Neural cell (in vitro differentiated cells): Measurements from ENCODE around the gene ITGB6. TPM values are rescaled to one million over a fixed set of nuclear protein-coding genes. Genes with fewer than 3 reads are reported as not detected.

ENCODE experiments used
- H2AFZ ChIP-seq: fragments of 200-600, 300-800 bp; sonication (generic), shearing (Covaris generic); 2 replicates; pipeline ENCODE4 v1.6.0; 2014; ENCODE audit warnings: low read depth, mild to moderate bottlenecking, antibody characterized with exemption, low read length, moderate library complexity
- H3F3A ChIP-seq: fragments of 200-600 bp; shearing (Covaris generic); 2 replicates; pipeline ENCODE4 v1.6.1; 2016; ENCODE audit warnings: mild to moderate bottlenecking, moderate library complexity, mixed read lengths, antibody characterized with exemption, low read length; ENCODE audit not compliant: insufficient read depth, poor library complexity, severe bottlenecking
- H3K27ac ChIP-seq: fragments of 200-600, 300-800 bp; sonication (generic), shearing (Covaris generic); 2 replicates; pipeline ENCODE4 v1.5.1; 2014; ENCODE audit warnings: mild to moderate bottlenecking, low read length, moderate library complexity
- H3K27me3 ChIP-seq: fragments of 300-800, 200-600 bp; sonication (generic), shearing (Covaris generic); 2 replicates; pipeline ENCODE4 v1.6.0; 2014; ENCODE audit warnings: mild to moderate bottlenecking, low read depth, low read length, moderate library complexity; ENCODE audit not compliant: insufficient read depth
- H3K36me3 ChIP-seq: fragments of 300-800, 200-600 bp; sonication (generic), shearing (Covaris generic); 2 replicates; pipeline ENCODE4 v1.5.1; 2014; ENCODE audit warnings: mild to moderate bottlenecking, antibody characterized with exemption, low read length, moderate library complexity; ENCODE audit not compliant: insufficient read depth
- H3K4me2 ChIP-seq: fragments of 300-800, 200-600 bp; sonication (generic), shearing (Covaris generic); 2 replicates; pipeline ENCODE4 v1.6.0; 2014; ENCODE audit warnings: mild to moderate bottlenecking, low read length
- H3K4me3 ChIP-seq: fragments of 300-800, 200-600 bp; sonication (generic), shearing (Covaris generic); 2 replicates; pipeline ENCODE4 v1.5.1; 2014; ENCODE audit warnings: mild to moderate bottlenecking, low read length, moderate library complexity
- H3K79me2 ChIP-seq: fragments of 200-600 bp; shearing (Covaris generic); replicated peaks from 2 replicates; pipeline ENCODE4 v1.6.0; 2014; ENCODE audit warnings: mild to moderate bottlenecking, low read length, moderate library complexity; ENCODE audit not compliant: insufficient read depth
- H3K9ac ChIP-seq: fragments of 300-800, 200-600 bp; sonication (generic), shearing (Covaris generic); 2 replicates; pipeline ENCODE4 v1.6.1; 2016; ENCODE audit warnings: mild to moderate bottlenecking, low read length, mixed read lengths
- H3K9me2 ChIP-seq: fragments of 200-600 bp; shearing (Covaris generic); 2 replicates; pipeline ENCODE4 v1.6.1; 2016; ENCODE audit warnings: mild to moderate bottlenecking, low read length, mixed read lengths; ENCODE audit not compliant: insufficient read depth
- H3K9me3 ChIP-seq: fragments of 200-600, 300-800 bp; sonication (generic), shearing (Covaris generic); 2 replicates; pipeline ENCODE4 v1.6.1; 2016; ENCODE audit warnings: mild to moderate bottlenecking, mixed run types, low read length, moderate library complexity, mixed read lengths
- H4K20me1 ChIP-seq: fragments of 200-600 bp; shearing (Covaris generic); 2 replicates; pipeline ENCODE4 v1.6.1; 2016; ENCODE audit warnings: mild to moderate bottlenecking, mixed run types; ENCODE audit not compliant: insufficient read depth
- EP300 ChIP-seq: fragments of 450-650 bp; conservative IDR thresholded peaks from 2 replicates; pipeline ENCODE4 v1.6.1; 2014; ENCODE audit warnings: antibody characterized with exemption, mild to moderate bottlenecking, moderate library complexity; ENCODE audit not compliant: poor library complexity, severe bottlenecking
- EZH2 ChIP-seq: fragments of 200-600, 300-800 bp; shearing (Covaris generic), sonication (generic); IDR thresholded peaks from 2 replicates; pipeline ENCODE4 v1.6.1; 2014; ENCODE audit warnings: antibody characterized with exemption, low read length, borderline replicate concordance, mild to moderate bottlenecking; ENCODE audit not compliant: insufficient read depth, poor library complexity, severe bottlenecking
- MXI1 ChIP-seq: fragments of 450-650 bp; conservative IDR thresholded peaks from 2 replicates; pipeline ENCODE4 v1.6.1; 2014; ENCODE audit warnings: antibody characterized with exemption, mild to moderate bottlenecking; ENCODE audit not compliant: poor library complexity, severe bottlenecking
- POLR2AphosphoS5 ChIP-seq: IDR thresholded peaks from 2 replicates; pipeline ENCODE4 v1.6.1; 2012
- RAD21 ChIP-seq: fragments of 450-650 bp; conservative IDR thresholded peaks from 2 replicates; pipeline ENCODE4 v1.6.1; 2014; ENCODE audit warnings: antibody characterized with exemption, mild to moderate bottlenecking, moderate library complexity
- REST ChIP-seq: IDR thresholded peaks from 2 replicates; pipeline ENCODE4 v1.6.1; 2012; ENCODE audit warnings: borderline replicate concordance
- SMC3 ChIP-seq: fragments of 450-650 bp; conservative IDR thresholded peaks from 2 replicates; pipeline ENCODE4 v1.6.1; 2014; ENCODE audit warnings: antibody characterized with exemption, mild to moderate bottlenecking, moderate library complexity; ENCODE audit not compliant: poor library complexity
- TAF1 ChIP-seq: IDR thresholded peaks from 2 replicates; pipeline ENCODE4 v1.6.1; 2012; ENCODE audit warnings: low read depth
- polyA plus RNA-seq: library from polyadenylated mRNA; depleted of rRNA; stranded (reverse); fragments of >200 nt; gene quantifications from 2 replicates; pipeline ENCODE4 v1.2.3, GENCODE V29; 2014
- TF ChIP-seq, protein P1 (sequence below): fragments of 450-650 bp; IDR thresholded peaks from 2 replicates; pipeline ENCODE4 v1.5.1; 2014; ENCODE audit warnings: antibody characterized with exemption, mild to moderate bottlenecking, moderate library complexity; ENCODE audit not compliant: poor library complexity, severe bottlenecking

ITGB6 gene
- polyA plus RNA-seq, 1 donor from 2014 or later: 8.3 TPM

DNA sequence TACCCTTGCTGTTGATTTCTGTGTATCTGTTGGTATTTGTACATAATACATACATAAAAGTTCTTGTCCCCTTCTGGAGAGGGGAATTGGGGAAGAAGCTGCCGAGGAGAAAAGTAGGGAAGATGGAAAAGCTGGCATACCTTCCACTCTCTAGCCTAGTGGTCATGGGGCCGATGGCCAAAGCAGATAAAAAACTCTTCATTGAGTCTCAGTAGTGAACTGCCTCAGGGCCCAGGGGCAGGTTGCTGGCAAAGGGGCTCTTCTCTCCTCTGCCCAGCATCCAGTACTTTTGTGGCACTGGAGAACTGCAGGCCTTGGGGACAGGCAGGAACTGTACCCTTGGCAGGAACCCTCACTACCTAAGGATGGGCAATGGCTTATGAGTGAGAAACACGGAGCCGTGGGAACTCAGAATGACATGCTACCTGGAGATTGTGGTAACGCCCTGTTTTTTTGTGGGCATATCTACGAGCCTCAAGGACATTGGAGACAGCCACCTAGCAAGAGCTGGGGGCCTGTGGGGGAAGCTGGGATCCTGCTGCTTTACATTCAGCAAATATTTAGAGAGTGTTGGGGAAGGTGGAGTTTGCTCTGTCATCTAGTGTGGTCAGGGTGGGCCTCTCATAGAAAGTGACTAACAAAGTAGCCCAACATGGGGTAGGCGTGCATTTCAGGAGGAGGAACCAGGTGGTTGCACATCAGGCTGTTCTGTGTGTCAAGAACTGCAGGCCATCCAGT, 22.6 kb upstream of the ITGB6 start:
- no peak overlapping the region for H3K27ac ChIP-seq
- H3K27me3 ChIP-seq: no peaks in the 10 kb centered on the region
- no peak overlapping the region for H2AFZ ChIP-seq
- no peaks in the 10 kb centered on the region for H3F3A ChIP-seq
- H3K9ac ChIP-seq: no peak overlapping the region
- no peaks in the 10 kb centered on the region for H3K36me3 ChIP-seq
- no peaks in the 10 kb centered on the region for H3K9me3 ChIP-seq
- H3K9me2 ChIP-seq: no peaks in the 10 kb centered on the region
- H4K20me1 ChIP-seq: no peaks in the 10 kb centered on the region
- H3K4me2 ChIP-seq: no peak overlapping the region
- no peak for TF ChIP-seq MXI1
- TF ChIP-seq, protein P1, sequence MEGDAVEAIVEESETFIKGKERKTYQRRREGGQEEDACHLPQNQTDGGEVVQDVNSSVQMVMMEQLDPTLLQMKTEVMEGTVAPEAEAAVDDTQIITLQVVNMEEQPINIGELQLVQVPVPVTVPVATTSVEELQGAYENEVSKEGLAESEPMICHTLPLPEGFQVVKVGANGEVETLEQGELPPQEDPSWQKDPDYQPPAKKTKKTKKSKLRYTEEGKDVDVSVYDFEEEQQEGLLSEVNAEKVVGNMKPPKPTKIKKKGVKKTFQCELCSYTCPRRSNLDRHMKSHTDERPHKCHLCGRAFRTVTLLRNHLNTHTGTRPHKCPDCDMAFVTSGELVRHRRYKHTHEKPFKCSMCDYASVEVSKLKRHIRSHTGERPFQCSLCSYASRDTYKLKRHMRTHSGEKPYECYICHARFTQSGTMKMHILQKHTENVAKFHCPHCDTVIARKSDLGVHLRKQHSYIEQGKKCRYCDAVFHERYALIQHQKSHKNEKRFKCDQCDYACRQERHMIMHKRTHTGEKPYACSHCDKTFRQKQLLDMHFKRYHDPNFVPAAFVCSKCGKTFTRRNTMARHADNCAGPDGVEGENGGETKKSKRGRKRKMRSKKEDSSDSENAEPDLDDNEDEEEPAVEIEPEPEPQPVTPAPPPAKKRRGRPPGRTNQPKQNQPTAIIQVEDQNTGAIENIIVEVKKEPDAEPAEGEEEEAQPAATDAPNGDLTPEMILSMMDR: no peak
- TF ChIP-seq SMC3: no peak
- TF ChIP-seq TAF1: no peak
- TF ChIP-seq REST: no peak
- TF ChIP-seq RAD21: no peak
- TF ChIP-seq EP300: no peak
- TF ChIP-seq EZH2: no peak
- no peak for TF ChIP-seq POLR2AphosphoS5
- no peak overlapping the region for H3K4me3 ChIP-seq
- no peaks in the 10 kb centered on the region for H3K79me2 ChIP-seq

DNA sequence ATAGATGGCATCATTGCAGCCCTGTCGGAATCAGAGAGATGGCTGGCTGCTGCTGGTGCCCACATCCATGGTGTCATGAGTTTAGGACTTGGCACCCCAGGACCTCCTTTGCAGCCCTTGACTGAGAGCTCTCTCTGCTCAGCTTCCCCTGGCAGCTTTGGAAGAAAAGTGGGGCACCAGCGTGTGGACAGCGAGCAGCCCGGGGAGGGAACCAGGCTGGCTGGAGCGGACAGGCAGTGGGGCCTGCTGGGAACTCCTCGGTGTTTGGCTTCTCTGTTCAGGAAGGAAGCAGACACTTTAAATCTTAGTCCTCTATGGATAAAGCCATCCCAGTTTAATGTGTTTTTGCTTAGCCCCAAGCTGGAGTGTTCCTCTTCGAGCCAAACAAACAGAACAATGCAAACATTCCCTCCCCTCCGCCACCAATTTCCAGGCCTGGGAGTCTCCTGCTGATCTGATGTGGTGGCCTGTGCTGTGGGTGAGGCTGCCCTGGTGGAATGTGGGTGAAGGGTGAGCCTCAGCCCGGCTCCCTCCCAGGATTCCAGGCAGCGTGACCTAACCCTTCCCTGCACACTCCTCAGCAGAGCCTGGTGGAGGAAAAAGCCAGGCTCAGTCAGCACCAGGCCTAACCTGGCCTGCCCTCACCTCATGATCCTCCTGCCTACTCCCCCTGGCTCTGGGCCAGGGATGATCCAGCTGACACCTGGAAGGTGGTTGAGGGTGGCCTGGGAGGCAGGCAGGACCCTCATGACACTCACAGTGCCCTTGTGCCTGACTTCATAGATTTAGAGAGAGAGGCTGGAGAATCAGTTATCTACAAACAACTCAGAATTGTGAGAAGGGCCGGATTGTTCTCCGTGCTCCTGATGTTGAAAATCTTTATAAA, 21.6 kb upstream of the ITGB6 start:
- H3K79me2 ChIP-seq: no peaks in the 10 kb centered on the region
- H2AFZ ChIP-seq: no peak overlapping the region
- no peak overlapping the region for H3K9ac ChIP-seq
- no peaks in the 10 kb centered on the region for H4K20me1 ChIP-seq
- H3K4me2 ChIP-seq: no peak overlapping the region
- no peaks in the 10 kb centered on the region for H3K36me3 ChIP-seq
- H3K9me3 ChIP-seq: no peaks in the 10 kb centered on the region
- no peak overlapping the region for H3K27ac ChIP-seq
- no peak overlapping the region for H3K4me3 ChIP-seq
- no peak for TF ChIP-seq REST
- no peak for TF ChIP-seq SMC3
- no peak for TF ChIP-seq TAF1
- no peak for TF ChIP-seq EZH2
- no peaks in the 10 kb centered on the region for H3K27me3 ChIP-seq
- H3K9me2 ChIP-seq: no peaks in the 10 kb centered on the region
- no peaks in the 10 kb centered on the region for H3F3A ChIP-seq
